ENCODE results near the gene KIF9. TPM values are rescaled to one million over a fixed set of nuclear protein-coding genes. Genes with fewer than 3 reads are reported as not detected.

KIF9 gene, protein sequence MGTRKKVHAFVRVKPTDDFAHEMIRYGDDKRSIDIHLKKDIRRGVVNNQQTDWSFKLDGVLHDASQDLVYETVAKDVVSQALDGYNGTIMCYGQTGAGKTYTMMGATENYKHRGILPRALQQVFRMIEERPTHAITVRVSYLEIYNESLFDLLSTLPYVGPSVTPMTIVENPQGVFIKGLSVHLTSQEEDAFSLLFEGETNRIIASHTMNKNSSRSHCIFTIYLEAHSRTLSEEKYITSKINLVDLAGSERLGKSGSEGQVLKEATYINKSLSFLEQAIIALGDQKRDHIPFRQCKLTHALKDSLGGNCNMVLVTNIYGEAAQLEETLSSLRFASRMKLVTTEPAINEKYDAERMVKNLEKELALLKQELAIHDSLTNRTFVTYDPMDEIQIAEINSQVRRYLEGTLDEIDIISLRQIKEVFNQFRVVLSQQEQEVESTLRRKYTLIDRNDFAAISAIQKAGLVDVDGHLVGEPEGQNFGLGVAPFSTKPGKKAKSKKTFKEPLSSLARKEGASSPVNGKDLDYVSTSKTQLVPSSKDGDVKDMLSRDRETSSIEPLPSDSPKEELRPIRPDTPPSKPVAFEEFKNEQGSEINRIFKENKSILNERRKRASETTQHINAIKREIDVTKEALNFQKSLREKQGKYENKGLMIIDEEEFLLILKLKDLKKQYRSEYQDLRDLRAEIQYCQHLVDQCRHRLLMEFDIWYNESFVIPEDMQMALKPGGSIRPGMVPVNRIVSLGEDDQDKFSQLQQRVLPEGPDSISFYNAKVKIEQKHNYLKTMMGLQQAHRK
- polyA plus RNA-seq (2013, experiment 1 of 2): 7.3 TPM
- 7.4 TPM for polyA plus RNA-seq (2013, experiment 2 of 2)

DNA sequence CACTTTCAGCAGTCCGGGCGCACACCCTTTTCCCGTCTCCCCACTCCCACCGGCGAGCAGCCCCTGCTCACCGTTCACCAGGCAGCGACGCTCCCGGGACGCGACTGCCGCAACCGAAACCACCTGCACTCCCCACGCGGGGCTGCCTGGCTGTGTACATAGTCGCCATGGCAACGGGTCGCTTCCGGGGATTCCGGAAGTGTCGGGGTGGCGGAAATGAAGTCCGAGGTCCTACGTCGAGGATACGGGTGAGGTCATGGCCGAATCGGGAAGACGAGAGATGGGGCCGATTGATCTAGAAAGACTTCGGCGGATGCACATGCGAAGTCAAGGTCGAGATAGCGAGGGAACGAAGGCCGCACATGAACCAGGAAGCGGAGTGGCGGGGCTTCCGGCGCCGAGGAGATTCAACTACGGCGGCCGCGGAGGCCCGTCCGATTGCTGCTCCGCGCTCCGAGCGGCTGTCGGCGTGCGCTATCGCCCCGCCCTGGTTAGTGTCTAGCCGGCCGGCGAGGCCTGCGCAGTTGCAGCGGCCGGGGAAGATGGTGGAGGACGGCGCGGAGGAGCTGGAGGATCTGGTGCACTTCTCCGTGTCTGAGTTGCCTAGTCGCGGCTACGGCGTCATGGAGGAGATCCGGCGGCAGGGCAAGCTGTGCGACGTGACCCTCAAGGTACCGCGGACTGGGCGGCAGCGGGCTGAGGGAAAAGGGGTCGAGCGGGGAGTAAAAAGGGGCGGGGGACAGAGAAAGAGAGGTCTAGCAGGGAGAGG lies at the start of gene KIF9, which contains the start of gene KLHL18:
Gene KIF9, minus strand, starts transcription at position 376 of the 769 bp plus-strand sequence. CDS start 5,425 bp downstream, outside the sequence.
Gene KLHL18, plus strand, starts transcription at position 521 of the 769 bp plus-strand sequence. Its CDS starts 22 bp downstream, at position 543.
- H3K27ac ChIP-seq (replicated peaks; ENCODE audit: low read length): peak within 1 kb of the TSS; percentile 51
- no peaks in the 10 kb centered on the region for H3K27me3 ChIP-seq (ENCODE audit: control insufficient read depth in 3 of 3, insufficient read depth in 3 of 3, low read depth in 1 of 3, low read length in 3 of 3)
- no peak within 1 kb of the TSS for H4K91ac ChIP-seq (ENCODE audit: low read depth, low read length, poor library complexity)
- H3K4ac ChIP-seq (ENCODE audit: low read length): no peak within 1 kb of the TSS
- H3K4me1 ChIP-seq (ENCODE audit: control insufficient read depth in 2 of 2, insufficient read depth in 1 of 2, low read depth in 1 of 2, low read length in 2 of 2): peaks cover 0 to 6% of the 10 kb centered on the region in 2 donors
- no peaks in the 10 kb centered on the region for H3K9me3 ChIP-seq (replicated peaks in 1 of 2; ENCODE audit: control insufficient read depth in 2 of 2, insufficient read depth in 1 of 2, low read depth in 1 of 2, low read length in 2 of 2)
- no CpG with 5 or more reads among the region's 82 CpGs for WGBS, 2 donors (ENCODE audit: extremely low coverage in 2 of 2, insufficient read length in 2 of 2, insufficient replicate concordance in 1 of 2)
- peaks cover 0 to 16% of the 10 kb centered on the region in 2 donors for H3K36me3 ChIP-seq (replicated peaks in 1 of 2; ENCODE audit: control insufficient read depth in 2 of 2, insufficient read depth in 2 of 2, low read length in 2 of 2)
- no peak within 1 kb of the TSS for H2BK120ac ChIP-seq (ENCODE audit: low read depth, low read length)
- no peak within 1 kb of the TSS for H4K8ac ChIP-seq (ENCODE audit: low read depth, low read length)
- H2BK5ac ChIP-seq (ENCODE audit: low read length): peak within 1 kb of the TSS; percentile 92
- peak within 1 kb of the TSS; percentile 96 for H3K18ac ChIP-seq (ENCODE audit: low read length)
- peak within 1 kb of the TSS; percentile 75 for H3K23ac ChIP-seq (ENCODE audit: low read depth, low read length, poor library complexity)
- H3K9ac ChIP-seq (ENCODE audit: low read depth, low read length, poor library complexity): peak within 1 kb of the TSS; percentile 97
- H3K4me3 ChIP-seq (ENCODE audit: low read length in 2 of 2): peak within 1 kb of the TSS; percentile 88 to 97
- H2BK12ac ChIP-seq (ENCODE audit: low read length): no peak within 1 kb of the TSS
- peak within 1 kb of the TSS; percentile 86 for H3K14ac ChIP-seq (ENCODE audit: low read length)
- no peak within 1 kb of the TSS for H2BK15ac ChIP-seq (ENCODE audit: low read length)
- no peak within 1 kb of the TSS for H2AK5ac ChIP-seq (ENCODE audit: low read depth, low read length)
- DNase-seq (ENCODE audit: low spot score): peak; percentile 92
- peak within 1 kb of the TSS; percentile 98 for H2AFZ ChIP-seq (ENCODE audit: low read length)
- no peaks in the 10 kb centered on the region for H3K79me1 ChIP-seq (ENCODE audit: low read depth, low read length)
- H3K4me2 ChIP-seq (ENCODE audit: insufficient read depth, low read length, poor library complexity, severe bottlenecking): peak within 1 kb of the TSS; percentile 77

GRCh38 chr3:47324278-47324865 lies 41.8 kb upstream of the KIF9 start:
- Histone ChIP-seq H4K91ac (ENCODE audit: low read depth, low read length, poor library complexity) (no peak overlapping the region), H3K18ac (ENCODE audit: low read length) (no peak overlapping the region), H3K4me2 (ENCODE audit: insufficient read depth, low read length, poor library complexity, severe bottlenecking) (no peak overlapping the region), H4K8ac (ENCODE audit: low read depth, low read length) (no peak overlapping the region), H3K4me1 (ENCODE audit: control insufficient read depth in 2 of 2, insufficient read depth in 1 of 2, low read depth in 1 of 2, low read length in 2 of 2) (no peaks in the 10 kb centered on the region), H3K36me3 (replicated peaks in 1 of 2; ENCODE audit: control insufficient read depth in 2 of 2, insufficient read depth in 2 of 2, low read length in 2 of 2) (peaks cover 25 to 84% of the 10 kb centered on the region in 2 donors), H3K23ac (ENCODE audit: low read depth, low read length, poor library complexity) (no peak overlapping the region), H2BK5ac (ENCODE audit: low read length) (no peak overlapping the region), H3K4me3 (ENCODE audit: low read length in 2 of 2) (no peak overlapping the region), H2AFZ (ENCODE audit: low read length) (no peak overlapping the region), H2AK5ac (ENCODE audit: low read depth, low read length) (no peak overlapping the region), H3K27ac (replicated peaks; ENCODE audit: low read length) (no peak overlapping the region), H3K9ac (ENCODE audit: low read depth, low read length, poor library complexity) (no peak overlapping the region), H3K14ac (ENCODE audit: low read length) (no peak overlapping the region), H3K27me3 (ENCODE audit: control insufficient read depth in 3 of 3, insufficient read depth in 3 of 3, low read depth in 1 of 3, low read length in 3 of 3) (no peaks in the 10 kb centered on the region), H3K79me1 (ENCODE audit: low read depth, low read length) (no peaks in the 10 kb centered on the region), H2BK15ac (ENCODE audit: low read length) (no peak overlapping the region), H3K4ac (ENCODE audit: low read length) (no peak overlapping the region), H2BK12ac (ENCODE audit: low read length) (no peak overlapping the region), H2BK120ac (ENCODE audit: low read depth, low read length) (no peak overlapping the region), H3K9me3 (replicated peaks in 1 of 2; ENCODE audit: control insufficient read depth in 2 of 2, insufficient read depth in 1 of 2, low read depth in 1 of 2, low read length in 2 of 2) (no peaks in the 10 kb centered on the region)
- WGBS, 2 donors (ENCODE audit: extremely low coverage in 2 of 2, insufficient read length in 2 of 2, insufficient replicate concordance in 1 of 2): no CpG with 5 or more reads among the region's 2 CpGs
- DNase-seq (ENCODE audit: low spot score): peak; percentile 67

GRCh38 chr3:47323431-47324277 lies 41.1 kb upstream of the KIF9 start:
- no peak overlapping the region for H3K4me2 ChIP-seq (ENCODE audit: insufficient read depth, low read length, poor library complexity, severe bottlenecking)
- no peak overlapping the region for H3K4me3 ChIP-seq (ENCODE audit: low read length in 2 of 2)
- H3K23ac ChIP-seq (ENCODE audit: low read depth, low read length, poor library complexity): no peak overlapping the region
- DNase-seq (ENCODE audit: low spot score): no peak
- H2AK5ac ChIP-seq (ENCODE audit: low read depth, low read length): no peak overlapping the region
- WGBS, 2 donors (ENCODE audit: extremely low coverage in 2 of 2, insufficient read length in 2 of 2, insufficient replicate concordance in 1 of 2): no CpG with 5 or more reads among the region's 8 CpGs
- no peak overlapping the region for H2BK120ac ChIP-seq (ENCODE audit: low read depth, low read length)
- no peak overlapping the region for H2AFZ ChIP-seq (ENCODE audit: low read length)
- no peak overlapping the region for H2BK12ac ChIP-seq (ENCODE audit: low read length)
- no peaks in the 10 kb centered on the region for H3K9me3 ChIP-seq (replicated peaks in 1 of 2; ENCODE audit: control insufficient read depth in 2 of 2, insufficient read depth in 1 of 2, low read depth in 1 of 2, low read length in 2 of 2)
- H3K4me1 ChIP-seq (ENCODE audit: control insufficient read depth in 2 of 2, insufficient read depth in 1 of 2, low read depth in 1 of 2, low read length in 2 of 2): no peaks in the 10 kb centered on the region
- no peak overlapping the region for H4K8ac ChIP-seq (ENCODE audit: low read depth, low read length)
- H2BK15ac ChIP-seq (ENCODE audit: low read length): no peak overlapping the region
- no peak overlapping the region for H3K4ac ChIP-seq (ENCODE audit: low read length)
- H4K91ac ChIP-seq (ENCODE audit: low read depth, low read length, poor library complexity): no peak overlapping the region
- H3K27me3 ChIP-seq (ENCODE audit: control insufficient read depth in 3 of 3, insufficient read depth in 3 of 3, low read depth in 1 of 3, low read length in 3 of 3): no peaks in the 10 kb centered on the region
- H3K14ac ChIP-seq (ENCODE audit: low read length): no peak overlapping the region
- no peak overlapping the region for H3K18ac ChIP-seq (ENCODE audit: low read length)
- H3K9ac ChIP-seq (ENCODE audit: low read depth, low read length, poor library complexity): no peak overlapping the region
- H3K79me1 ChIP-seq (ENCODE audit: low read depth, low read length): no peaks in the 10 kb centered on the region
- peak overlapping the region; percentile 44 for H2BK5ac ChIP-seq (ENCODE audit: low read length)
- peaks cover 25 to 81% of the 10 kb centered on the region in 2 donors for H3K36me3 ChIP-seq (replicated peaks in 1 of 2; ENCODE audit: control insufficient read depth in 2 of 2, insufficient read depth in 2 of 2, low read length in 2 of 2)
- H3K27ac ChIP-seq (replicated peaks; ENCODE audit: low read length): peak overlapping the region; percentile 8

Measured in neuronal stem cell (in vitro differentiated cells).